HG02588 (cell line): Measurements from ENCODE around the gene UBE2L6.

Experiments used
- ATAC-seq: cut with Tn5 transposase; IDR thresholded peaks from one replicate; pipeline ENCODE4 v1.9.1; 2021; ENCODE audit warnings: mild to moderate bottlenecking, moderate library complexity; ENCODE audit not compliant: unreplicated experiment

The UBE2L6 gene

DNA sequence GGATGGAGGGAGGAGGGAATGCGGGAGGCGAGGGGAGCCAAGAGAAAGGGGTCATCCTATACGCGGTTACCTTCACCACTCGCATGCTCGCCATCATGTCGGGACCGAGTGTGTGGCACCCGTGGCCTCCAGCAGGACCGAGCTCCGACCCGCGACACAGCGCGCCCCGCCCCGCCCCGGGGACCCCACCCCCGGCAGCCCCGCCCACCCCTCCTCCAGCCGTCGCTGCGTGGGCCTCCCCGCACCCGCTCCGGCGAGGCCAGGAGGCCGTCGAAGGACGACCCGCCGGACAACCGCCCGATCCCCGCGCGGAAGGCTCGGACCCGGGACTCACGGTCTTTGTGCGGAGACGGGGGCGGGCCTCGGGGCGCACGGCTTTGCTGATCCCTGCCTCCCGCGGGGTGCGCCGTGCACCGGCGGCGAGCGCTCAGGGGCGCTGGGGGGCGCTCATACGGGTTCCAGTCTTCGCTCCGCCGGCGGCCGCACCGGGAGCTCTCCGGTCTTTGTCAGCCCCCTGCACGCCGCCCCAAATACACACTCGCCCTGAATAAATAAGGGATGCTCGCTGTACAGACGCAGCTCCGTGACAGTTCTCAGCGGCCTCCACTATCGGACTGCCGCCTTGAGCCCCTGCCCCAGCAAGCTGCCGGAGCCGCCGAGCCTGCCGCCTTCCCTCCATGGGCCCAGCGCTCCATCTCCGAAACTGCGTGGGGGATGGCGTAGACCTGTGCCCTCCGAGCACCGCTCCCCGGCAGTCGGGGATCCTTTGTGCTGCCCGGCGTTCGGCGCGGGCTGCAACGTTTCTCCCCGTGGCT, at the start of gene UBE2L6:
UBE2L6 (minus strand) TSS at position 158 of the 815 bp plus-strand sequence; CDS start at position 97, 61 bp downstream.
- peak; percentile 63 for ATAC-seq

DNA sequence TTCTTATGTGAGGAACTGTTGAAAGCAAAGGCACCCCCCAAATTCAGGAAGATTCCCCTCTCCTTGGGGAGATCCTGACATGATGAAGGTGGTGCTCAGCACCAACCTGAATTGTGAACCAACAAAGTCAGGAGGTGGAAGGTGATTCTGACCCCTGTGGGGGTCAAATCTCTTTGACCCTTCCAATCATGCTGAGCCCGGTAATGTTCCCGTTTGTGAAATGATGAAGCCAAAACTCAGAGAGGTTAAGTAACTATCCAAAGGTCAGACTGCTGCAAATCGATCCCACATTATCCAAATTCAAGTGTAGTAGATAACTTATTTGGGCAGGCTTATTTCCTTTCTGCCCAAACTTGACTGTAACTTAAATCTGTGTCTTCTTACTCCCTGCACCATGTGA, 49.1 kb upstream of the UBE2L6 start:
- ATAC-seq, result no peak

DNA sequence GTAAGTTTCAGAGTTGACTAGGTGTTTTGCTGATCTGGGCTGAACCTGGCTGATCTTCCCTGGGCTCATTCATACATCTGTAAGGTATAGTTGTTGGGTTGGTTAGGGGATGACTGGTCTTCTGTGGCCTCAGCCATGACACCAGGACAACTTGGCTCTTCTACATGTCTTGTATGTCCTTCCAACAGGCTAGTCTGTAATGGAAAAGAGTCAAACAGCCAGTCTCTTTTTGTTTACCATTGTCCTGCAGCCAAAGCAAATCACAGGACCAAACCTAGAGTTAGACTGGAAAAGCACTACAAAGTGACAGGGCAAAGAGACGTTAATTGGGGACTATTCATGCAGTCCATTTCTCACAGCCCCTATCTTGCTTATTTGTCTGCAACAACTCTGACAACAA, 47.8 kb upstream of the UBE2L6 start:
- ATAC-seq, result no peak

DNA sequence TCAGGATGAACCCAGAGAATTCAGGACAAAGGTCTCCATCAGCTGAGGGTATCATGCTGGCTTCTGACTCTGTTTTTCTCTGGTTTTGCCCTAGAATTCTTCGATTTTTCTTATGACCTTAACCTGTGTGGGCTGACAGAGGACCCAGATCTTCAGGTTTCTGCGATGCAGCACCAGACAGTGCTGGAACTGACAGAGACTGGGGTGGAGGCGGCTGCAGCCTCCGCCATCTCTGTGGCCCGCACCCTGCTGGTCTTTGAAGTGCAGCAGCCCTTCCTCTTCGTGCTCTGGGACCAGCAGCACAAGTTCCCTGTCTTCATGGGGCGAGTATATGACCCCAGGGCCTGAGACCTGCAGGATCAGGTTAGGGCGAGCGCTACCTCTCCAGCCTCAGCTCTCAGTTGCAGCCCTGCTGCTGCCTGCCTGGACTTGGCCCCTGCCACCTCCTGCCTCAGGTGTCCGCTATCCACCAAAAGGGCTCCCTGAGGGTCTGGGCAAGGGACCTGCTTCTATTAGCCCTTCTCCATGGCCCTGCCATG, 46.8 kb upstream of the UBE2L6 start:
- no peak for ATAC-seq

DNA sequence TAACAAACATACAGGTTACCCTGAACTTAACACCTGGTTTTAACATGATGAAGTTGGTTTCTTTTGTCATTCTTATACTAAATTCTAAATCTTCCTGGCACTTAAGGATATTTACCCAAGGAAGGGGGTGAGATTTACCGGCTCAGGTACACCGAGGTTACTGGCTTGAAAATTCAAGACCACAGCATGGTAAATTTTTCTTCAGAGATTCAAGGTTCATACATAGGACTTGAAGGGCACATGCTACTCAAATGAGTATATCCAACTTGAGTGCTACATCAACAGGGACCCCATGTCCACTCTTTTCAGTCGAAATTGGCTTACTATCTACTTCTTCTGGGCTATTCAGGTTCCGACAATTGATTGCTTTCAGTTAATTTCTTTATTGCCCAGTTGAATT, 42.7 kb upstream of the UBE2L6 start:
- ATAC-seq, result no peak

DNA sequence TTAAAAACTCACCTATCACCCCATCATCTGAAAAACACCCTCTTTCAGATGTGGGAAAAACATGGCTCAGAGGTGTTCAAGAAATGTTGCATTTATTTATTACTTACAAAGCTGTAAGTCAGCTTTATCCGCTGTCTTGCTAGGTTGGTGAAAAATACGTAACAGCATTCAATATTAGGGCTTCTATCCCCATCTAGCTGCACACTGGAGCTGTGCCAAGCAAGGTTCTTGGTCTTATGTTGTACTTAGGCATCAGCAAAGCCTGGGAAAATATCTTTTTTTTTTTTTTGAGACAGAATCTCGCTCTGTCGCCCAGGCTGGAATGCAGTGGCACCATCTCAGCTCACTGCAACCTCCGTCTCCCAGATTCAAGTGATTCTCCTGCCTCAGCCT, 37.6 kb upstream of the UBE2L6 start:
- ATAC-seq, result no peak

DNA sequence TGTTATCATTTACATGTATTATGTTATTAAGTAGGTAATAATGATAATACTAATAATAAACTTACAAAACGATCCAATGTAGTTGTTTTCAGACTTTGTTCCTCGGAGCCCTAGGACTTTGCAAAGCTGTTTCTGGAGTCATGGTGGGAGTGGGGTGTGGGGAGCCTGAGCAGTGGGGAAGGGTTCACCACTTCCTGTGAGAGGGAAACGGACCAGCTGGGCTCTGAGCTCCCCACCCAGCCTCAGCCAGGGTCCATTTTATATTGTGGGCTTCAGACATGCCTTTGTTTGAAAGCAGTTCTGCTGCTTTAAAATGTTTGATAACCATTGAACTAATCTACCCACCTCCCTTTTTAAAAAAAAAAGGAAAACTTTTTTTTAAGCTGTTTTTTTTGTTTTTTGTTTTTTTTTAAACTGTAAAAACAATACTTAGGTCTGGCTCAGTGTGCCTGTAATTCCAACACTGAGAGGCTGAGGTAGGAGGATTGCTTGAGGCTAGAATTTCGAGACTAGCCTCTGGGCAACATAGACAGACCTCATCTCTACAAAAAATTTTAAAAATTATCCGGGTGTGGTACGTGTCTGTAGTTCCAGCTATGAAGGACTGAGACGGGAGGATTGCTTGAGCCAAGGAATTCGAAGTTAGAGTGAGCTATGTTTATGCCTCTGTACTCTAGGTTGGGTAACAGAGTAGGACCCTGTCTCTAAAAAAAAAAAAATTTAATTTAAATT, 37.0 kb upstream of the UBE2L6 start:
- no peak for ATAC-seq

DNA sequence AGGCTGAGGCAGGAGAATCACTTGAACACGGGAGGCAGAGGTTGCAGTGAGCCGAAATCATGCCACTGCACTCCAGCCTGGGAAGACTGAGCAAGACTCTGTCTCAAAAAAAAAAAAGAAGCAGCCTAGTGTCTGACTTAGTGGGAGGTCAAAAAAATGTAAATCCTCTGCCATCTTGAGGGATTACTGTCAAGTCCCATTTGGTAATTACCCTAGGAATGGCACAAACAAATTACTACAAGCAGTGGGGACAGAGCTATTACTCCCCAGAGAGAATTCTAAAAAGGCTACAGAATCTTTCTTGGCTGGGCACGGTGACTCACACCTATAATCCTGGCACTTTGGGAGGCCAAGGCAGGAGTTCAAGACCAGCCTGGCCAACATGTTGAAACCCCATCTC, 33.8 kb upstream of the UBE2L6 start:
- ATAC-seq, result no peak

DNA sequence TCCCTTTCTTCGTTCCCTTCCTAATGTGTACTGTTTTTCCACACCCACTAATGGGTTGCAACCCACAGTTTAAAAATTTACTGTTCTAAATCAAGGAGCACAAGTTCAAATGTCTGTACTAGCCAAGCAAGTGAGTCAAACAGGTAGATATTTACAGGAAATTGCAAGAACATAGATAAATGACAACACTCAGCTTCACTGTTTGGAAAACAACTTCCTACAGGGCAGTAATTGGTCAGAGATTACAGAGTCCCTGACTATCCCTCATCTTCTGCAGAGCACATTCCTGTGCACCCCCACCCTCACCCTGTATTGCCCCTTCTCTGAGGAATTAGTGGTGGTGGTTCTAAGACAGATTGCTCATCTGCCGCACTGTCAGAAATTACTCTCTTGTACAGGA, 31.9 kb upstream of the UBE2L6 start:
- ATAC-seq, result no peak

DNA sequence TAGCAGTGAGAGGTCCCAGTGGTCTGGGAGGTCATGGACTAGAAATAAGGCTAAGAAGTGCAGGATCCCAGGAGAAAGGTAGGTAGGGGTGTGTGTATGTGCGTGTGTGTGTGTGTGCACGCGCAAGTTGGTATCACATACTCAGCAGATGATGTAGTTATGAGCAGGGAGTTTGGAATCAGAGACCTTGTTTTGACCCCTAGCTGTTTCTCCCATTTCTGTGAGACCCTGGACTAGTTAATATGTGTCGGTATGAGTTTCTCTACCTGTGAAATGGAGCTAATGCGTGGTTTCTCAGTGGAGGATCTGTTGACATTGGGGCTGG, 31.3 kb upstream of the UBE2L6 start:
- no peak for ATAC-seq

DNA sequence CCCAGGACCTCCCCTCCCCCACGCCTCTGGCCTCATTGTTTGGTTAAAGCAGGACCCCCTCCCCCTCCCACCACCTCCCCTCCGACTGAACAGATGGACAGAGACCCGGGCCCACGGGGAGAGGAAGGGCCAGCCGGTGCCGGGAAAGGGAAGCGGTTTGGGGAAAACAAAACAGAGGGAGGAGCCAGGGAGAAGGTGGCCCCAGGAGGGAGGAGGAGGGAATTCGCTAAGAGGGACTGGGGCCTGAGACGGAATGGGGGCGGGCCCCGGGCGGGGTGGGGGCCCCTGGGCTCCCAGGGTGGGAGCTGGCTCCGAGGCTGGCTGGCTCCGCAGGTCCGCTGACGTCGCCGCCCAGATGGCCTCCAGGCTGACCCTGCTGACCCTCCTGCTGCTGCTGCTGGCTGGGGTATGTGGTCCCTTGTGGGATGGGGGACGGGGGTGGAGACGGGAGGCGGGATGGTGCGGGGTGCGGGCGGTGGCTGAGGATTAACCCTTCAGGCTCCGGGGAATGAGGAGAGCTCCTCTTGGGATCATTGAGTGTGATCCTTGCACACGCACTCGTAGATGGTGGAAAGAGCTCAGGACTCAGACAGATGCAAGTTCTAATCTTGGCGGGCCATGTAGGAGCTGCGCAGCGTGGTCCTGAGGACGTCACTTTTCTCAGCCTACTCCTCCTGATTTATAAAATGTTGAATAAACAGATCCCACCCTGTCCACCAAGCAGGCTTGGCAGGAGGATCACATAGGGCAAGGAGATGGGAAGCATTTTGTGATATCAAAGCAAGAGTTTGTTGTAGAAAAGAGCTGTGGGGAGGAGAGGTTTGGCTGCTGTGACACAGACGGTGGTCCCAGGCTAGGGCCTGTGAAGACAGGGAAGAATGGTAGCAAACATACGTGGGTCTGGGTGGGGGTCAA, 30.7 kb upstream of the UBE2L6 start:
- no peak for ATAC-seq

DNA sequence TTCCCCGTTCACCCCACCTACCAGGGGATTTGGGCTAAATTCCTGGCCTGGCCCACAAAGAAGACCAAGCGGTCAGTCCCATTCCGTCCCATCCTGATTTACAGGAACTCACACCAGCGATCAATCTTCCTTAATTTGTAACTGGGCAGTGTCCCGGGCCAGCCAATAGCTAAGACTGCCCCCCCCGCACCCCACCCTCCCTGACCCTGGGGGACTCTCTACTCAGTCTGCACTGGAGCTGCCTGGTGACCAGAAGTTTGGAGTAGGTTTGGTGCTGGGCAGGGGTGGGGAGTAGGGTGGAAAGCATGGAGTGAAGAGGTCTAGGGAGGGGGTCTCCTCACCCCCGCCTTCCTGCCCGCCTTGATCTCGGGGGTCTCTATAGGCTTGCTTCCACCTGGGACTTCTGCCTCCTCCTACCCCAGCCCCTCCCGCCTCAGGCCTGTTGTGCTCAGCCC, 30.0 kb upstream of the UBE2L6 start, which contains the start of gene SERPING1:
SERPING1 (plus strand) TSS at position 225 of the 455 bp plus-strand sequence. CDS start 586 bp downstream, outside the sequence.
- ATAC-seq, result no peak

DNA sequence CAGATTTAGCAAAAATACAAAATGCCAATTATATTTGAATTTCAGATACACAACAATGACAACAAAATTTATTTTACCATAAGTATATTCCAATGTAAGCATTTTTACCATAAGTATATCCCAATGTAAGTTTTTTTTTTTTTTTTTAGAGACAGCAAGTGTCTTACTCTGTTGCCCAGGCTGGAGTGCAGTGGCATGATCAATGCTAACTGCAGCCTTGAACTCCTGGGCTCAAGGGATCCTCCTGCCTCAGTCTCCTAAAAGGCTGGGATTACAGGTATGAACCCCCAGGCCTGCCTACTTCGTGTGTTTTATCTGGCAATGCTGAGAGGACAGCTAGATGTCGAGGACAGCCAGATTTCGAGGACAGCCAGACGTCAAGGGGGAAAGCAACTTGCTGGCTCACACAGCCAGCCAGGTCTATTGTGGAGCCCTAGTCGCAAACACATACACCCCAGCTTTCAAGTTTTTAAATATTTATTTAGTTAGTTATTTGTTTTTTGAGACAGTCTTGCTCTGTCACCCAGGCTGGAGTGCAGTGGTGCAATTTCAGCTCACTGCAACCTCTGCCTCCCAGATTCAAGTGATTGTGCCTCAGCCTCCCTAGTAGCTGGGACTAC, 28.9 kb upstream of the UBE2L6 start:
- no peak for ATAC-seq

DNA sequence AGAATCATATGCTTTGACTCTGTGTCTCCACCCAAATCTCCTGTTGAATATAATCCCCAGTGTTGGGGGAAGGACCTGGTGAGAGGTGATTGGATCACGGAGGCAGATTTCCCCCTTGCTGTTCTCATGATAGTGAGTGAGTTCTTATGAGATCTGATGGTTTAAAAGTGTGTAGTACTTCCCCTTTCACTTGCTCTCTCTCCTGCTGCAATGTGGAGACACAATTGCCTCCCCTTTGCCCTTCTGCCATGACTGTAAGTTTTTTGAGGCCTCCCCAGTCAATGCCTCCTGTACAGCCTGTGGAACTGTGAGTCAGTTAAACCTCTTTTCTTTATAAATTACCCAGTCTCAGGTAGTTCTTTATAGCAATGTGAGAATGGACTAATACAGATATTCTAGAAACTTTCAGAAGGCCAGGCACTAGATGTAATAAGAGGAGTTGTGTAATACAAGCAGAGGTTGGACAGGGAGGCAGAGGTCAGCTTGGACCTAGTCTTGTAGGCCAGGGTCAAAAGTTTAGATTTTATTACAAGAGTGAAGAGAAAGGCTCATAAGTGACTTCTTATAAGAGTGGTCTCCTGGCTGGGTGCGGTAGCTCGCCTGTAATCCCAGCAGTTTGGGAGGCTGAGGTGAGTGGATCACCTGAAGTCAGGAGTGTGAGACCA, 20.7 kb upstream of the UBE2L6 start:
- no peak for ATAC-seq

DNA sequence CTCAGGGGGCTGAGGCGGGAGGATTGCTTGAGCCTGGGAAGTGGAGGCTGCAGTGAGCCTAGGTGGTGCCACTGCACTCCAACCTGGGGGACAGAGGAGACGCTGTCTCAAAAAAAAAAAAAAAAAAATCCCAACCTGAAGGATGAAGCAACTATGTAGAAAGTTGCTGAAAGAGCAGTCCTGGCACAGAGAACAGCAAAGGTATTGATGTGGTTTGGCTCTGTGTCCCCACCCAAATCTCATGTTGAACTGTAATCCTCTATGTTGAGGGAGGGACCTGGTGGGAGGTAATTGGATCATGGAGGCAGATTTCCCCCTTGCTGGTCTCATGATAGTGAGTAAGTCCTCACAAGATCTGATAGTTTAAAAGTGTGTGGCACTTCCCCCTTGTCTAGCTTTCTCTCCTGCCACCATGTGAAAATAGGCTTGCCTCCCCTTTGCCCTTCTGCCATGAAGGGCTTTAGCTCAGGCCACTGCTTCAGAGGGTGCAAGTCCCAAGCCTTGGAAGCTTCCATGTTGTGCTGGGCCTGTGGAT, 19.3 kb upstream of the UBE2L6 start:
- no peak for ATAC-seq

DNA sequence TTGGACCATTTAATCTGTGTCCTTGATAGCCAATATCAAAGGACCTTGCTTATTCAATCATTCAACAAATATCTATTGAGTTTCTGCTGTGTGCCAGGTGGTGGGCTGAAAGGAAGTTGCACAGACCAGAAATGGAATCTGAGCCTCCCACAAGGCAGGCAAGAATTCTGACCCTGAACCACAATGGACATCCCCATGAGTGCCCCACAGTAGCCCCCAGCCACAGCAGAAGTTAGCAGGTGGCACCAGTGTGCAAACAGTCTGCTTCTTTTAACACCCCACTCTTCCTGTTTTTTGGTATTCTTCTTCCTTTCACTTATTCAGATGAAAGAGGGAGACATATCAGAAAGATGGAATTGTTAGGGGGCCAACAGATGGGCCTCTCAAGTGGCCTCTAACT, 17.8 kb upstream of the UBE2L6 start:
- no peak for ATAC-seq

DNA sequence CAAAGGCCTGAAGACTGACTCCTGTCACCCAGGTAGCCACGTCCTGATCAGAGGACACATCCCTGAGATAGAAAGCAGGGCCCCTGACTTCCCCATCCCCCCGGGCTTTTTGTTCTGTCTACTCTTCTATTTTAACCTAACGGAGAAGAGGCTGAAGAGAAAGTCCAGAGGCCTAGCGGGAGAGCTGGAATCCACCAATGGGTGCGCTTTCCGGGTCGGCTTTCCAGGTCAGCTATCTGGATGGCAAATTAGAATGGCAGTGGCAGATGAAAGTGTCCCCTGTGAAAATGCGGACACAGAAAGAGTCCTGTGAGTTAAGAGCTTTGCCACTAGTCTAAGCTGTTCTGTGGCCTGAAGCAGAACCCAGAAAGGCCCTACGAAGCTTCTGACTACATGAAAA, 16.9 kb upstream of the UBE2L6 start:
- ATAC-seq, result no peak

DNA sequence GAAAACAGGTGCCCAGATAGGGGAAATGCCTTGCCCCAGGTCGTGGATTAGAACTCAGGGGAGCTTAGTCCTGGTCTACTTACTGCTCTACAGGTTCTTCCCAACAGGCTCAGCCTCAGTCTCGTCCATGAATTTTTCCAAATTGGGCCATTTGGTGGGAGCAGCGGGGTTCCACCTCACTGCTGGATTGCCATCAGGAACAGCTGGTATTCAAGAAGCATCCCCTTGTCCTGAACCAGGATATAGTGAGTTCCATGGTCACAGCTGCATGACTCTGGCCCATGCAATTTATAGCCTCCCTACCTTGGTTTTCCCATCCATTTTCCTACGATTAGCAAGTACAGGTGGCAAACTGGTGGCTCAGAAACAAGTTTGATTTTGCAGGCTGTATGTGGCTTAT, 6.6 kb upstream of the UBE2L6 start:
- ATAC-seq, result no peak

DNA sequence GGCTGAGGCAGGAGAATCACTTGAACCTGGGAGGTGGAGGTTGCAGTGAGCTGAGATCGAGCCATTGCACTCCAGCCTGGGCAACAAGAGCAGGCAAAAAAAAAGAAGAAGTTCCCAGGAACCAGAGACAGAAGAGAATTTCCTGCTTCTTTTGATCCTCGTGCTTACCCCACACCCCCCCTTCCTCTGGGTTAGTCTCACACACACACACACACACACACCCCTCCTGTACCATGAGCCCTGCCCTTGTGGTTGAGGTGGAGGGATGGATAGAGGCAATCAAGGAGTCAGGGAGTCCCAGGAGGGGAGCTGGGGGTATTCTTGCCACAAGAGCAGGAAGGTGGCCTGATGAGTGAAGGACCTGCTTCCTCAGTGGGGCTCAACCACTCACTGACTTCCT, 4.1 kb upstream of the UBE2L6 start:
- ATAC-seq, result no peak

DNA sequence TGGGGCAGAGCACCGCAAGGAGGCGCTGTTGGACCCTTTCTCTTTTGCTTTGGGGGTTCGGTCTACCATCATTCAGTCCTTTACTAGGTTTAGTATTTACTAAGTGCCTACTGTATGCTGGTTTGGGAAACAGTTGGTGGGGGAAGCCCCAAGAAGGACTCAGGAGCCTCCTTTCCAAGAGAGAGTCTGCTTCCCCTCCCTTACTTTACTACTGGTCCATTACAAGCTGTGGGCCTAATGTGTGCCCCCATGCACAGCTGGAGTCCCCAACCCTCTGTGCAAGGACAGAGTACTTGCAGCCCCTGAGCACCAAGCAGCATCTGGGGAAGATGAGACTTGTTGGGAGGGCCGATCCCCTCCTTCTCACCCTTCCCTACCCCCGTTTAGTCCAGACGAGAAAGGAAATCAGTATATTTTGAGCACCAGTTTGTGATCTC, 876 bp upstream of the UBE2L6 start:
- peak; percentile 6 for ATAC-seq
